K562 (cell line): Measurements from ENCODE around the gene JSRP1. TPM values are rescaled to one million over a fixed set of nuclear protein-coding genes. Genes with fewer than 3 reads are reported as not detected.

Experiments used
- ADNP ChIP-seq: fragments of 200-800 bp; sonication (Bioruptor generic); IDR thresholded peaks from 2 replicates; pipeline ENCODE4 v1.6.1; 2016; ENCODE audit warnings: missing genetic modification characterization, missing compliant biosample characterization
- AFF1 ChIP-seq, 2 experiments: fragments of 450-650 bp; IDR thresholded peaks; 2 replicates each; pipeline ENCODE4 v1.6.1; 2018; ENCODE audit warnings: mild to moderate bottlenecking in 2 of 2, low read depth in 1 of 2; ENCODE audit not compliant: partially characterized antibody in 2 of 2
- BCOR ChIP-seq: fragments of 450-650 bp; IDR thresholded peaks from 2 replicates; pipeline ENCODE4 v1.6.1; 2016
- BRD4 ChIP-seq: fragments of 200-600 bp; sonication (generic); IDR thresholded peaks from 2 replicates; pipeline ENCODE4 v1.6.1; 2017; ENCODE audit warnings: inconsistent platforms
- CHCHD3 ChIP-seq: fragments of 250-450 bp; sonication (Bioruptor Pico); IDR thresholded peaks from 2 replicates; pipeline ENCODE4 v2.1.2; 2022; ENCODE audit warnings: mild to moderate bottlenecking
- EGR1 ChIP-seq: fragments of 450-650 bp; conservative IDR thresholded peaks from 2 replicates; pipeline ENCODE4 v1.6.1; 2017; ENCODE audit warnings: mild to moderate bottlenecking
- GABPB2 ChIP-seq: fragments of 250-450 bp; sonication (Bioruptor Pico); conservative IDR thresholded peaks from 2 replicates; pipeline ENCODE4 v1.5.1; 2021; ENCODE audit warnings: mild to moderate bottlenecking
- GATA2 ChIP-seq: sonication (generic); formaldehyde crosslinking; IDR thresholded peaks from 2 replicates; pipeline ENCODE4 v1.4.0; 2020; ENCODE audit warnings: mild to moderate bottlenecking, missing genetic modification reagents
- GTF2F1 ChIP-seq: IDR thresholded peaks from 2 replicates; pipeline ENCODE4 v1.6.1; 2011; ENCODE audit warnings: low read depth, low read length, improper control_type of control experiment
- IFI16 ChIP-seq: fragments of 250-450 bp; sonication (Bioruptor Pico); IDR thresholded peaks from 2 replicates; pipeline ENCODE4 v2.1.2; 2022; ENCODE audit warnings: mild to moderate bottlenecking, inconsistent platforms
- ILF3 ChIP-seq: fragments of 450-650 bp; IDR thresholded peaks from 2 replicates; pipeline ENCODE4 v1.6.1; 2018; ENCODE audit warnings: antibody characterized with exemption, mild to moderate bottlenecking, moderate library complexity, borderline replicate concordance
- MYNN ChIP-seq, 2 experiments: sonication (generic); formaldehyde crosslinking in 1 of 2; IDR thresholded peaks; 2 replicates each; pipeline versions ENCODE4 v1.5.0 to v1.6.1; 2016 to 2020; ENCODE audit warnings: antibody characterized with exemption in 1 of 2, missing genetic modification reagents in 1 of 2
- NEUROD1 ChIP-seq: fragments of 150-350 bp; IDR thresholded peaks from 2 replicates; pipeline ENCODE4 v1.6.1; 2014; ENCODE audit warnings: borderline replicate concordance, low read length, low read depth; ENCODE audit not compliant: partially characterized antibody
- RBBP5 ChIP-seq: fragments of 200-600 bp; sonication (generic); IDR thresholded peaks from 2 replicates; pipeline ENCODE4 v1.6.1; 2012; ENCODE audit warnings: borderline replicate concordance, mild to moderate bottlenecking, low read length, control low read depth, inconsistent platforms; ENCODE audit not compliant: insufficient read depth, poor library complexity, severe bottlenecking
- RBM22 ChIP-seq: fragments of 200-400 bp; formaldehyde crosslinking; IDR thresholded peaks from 2 replicates; pipeline ENCODE4 v1.6.1; 2018; ENCODE audit warnings: low read length, low read depth; ENCODE audit not compliant: poor library complexity, severe bottlenecking
- RCOR1 ChIP-seq, 2 experiments: IDR thresholded peaks; 2 replicates each; pipeline ENCODE4 v1.6.1; 2012; ENCODE audit warnings: low read depth in 2 of 2, low read length in 2 of 2, borderline replicate concordance in 1 of 2, improper control_type of control experiment in 1 of 2
- SIN3B ChIP-seq: fragments of 450-650 bp; IDR thresholded peaks from 2 replicates; pipeline ENCODE4 v1.6.1; 2017; ENCODE audit warnings: low read depth, mild to moderate bottlenecking, moderate library complexity
- SMAD3 ChIP-seq: fragments of 450-650 bp; formaldehyde crosslinking; conservative IDR thresholded peaks from 2 replicates; pipeline ENCODE4 v1.4.0; 2020; ENCODE audit warnings: mild to moderate bottlenecking
- SRSF1 ChIP-seq: fragments of 200-400 bp; formaldehyde crosslinking; IDR thresholded peaks from 2 replicates; pipeline ENCODE4 v1.6.1; 2017; ENCODE audit warnings: mild to moderate bottlenecking, low read depth, low read length, moderate library complexity
- ZBTB7A ChIP-seq: IDR thresholded peaks from 2 replicates; pipeline ENCODE4 v1.6.1; 2011; ENCODE audit warnings: low read depth, mild to moderate bottlenecking, low read length, moderate library complexity, borderline replicate concordance; ENCODE audit not compliant: control insufficient read depth
- ZKSCAN8 ChIP-seq: fragments of 200-800 bp; sonication (Bioruptor generic); IDR thresholded peaks from 2 replicates; pipeline ENCODE4 v1.6.1; 2016; ENCODE audit warnings: missing genetic modification characterization, missing compliant biosample characterization
- ZNF282 ChIP-seq: sonication (generic); formaldehyde crosslinking; IDR thresholded peaks from 2 replicates; pipeline ENCODE4 v1.8.1; 2023; ENCODE audit warnings: missing genetic modification reagents
- ZNF41 ChIP-seq: fragments of 250-450 bp; sonication (Bioruptor Pico); conservative IDR thresholded peaks from 2 replicates; pipeline ENCODE4 v1.4.0; 2020; ENCODE audit warnings: mild to moderate bottlenecking
- ZNF436 ChIP-seq: fragments of 250-450, 450-650 bp; sonication (Bioruptor Pico); formaldehyde crosslinking; IDR thresholded peaks from 2 replicates; pipeline ENCODE4 v1.7.0; 2020; ENCODE audit warnings: mild to moderate bottlenecking
- polyA plus RNA-seq, 8 experiments: library from polyadenylated mRNA; depleted of rRNA in 4 of 8; stranded (reverse) in 5 of 8; unstranded in 3 of 8; fragments of >200 nt; fragmentation: Nextera tagmentation in 2 of 8; fragmentation: Illumina TruSeq in 1 of 8; extraction: Ambion mirVana in 2 of 8; extraction: Trizol in 1 of 8; gene quantifications; 2 replicates each; pipeline versions ENCODE4 v1.2.1 to v1.2.3, GENCODE V29; 2011 to 2014; ENCODE audit warnings: inconsistent platforms in 1 of 8, missing spikeins in 1 of 8
- total RNA-seq, 7 experiments: library from RNA; depleted of rRNA in 6 of 7; stranded (reverse); fragments of >200 nt in 6 of 7; fragmentation: Illumina TruSeq in 2 of 7; extraction: Trizol in 2 of 7; gene quantifications; 2 replicates each; pipeline versions ENCODE4 v1.2.1 to v1.2.3, GENCODE V29; 2011 to 2021; ENCODE audit warnings: low replicate concordance in 1 of 7
- TF ChIP-seq, protein P1 (sequence below): fragments of 250-450 bp; sonication (Bioruptor Pico); IDR thresholded peaks from 2 replicates; pipeline ENCODE4 v1.8.0; 2021; ENCODE audit warnings: moderate library complexity, mild to moderate bottlenecking, inconsistent platforms
- TF ChIP-seq, protein P2 (sequence below): IDR thresholded peaks from 2 replicates; pipeline ENCODE4 v1.6.1; 2012; ENCODE audit warnings: low read depth, low read length, improper control_type of control experiment, borderline replicate concordance

JSRP1 gene
- total and polyA plus RNA-seq, 9 of the 15 experiments (the other 6 are each of a cell fraction or from before 2014, with no cell fraction given) = 0.08 to 1.2 (median 0.51) TPM; not detected in 4

- TF ChIP-seq ZNF282 (CRISPR knock-in tag) (no peak), SRSF1 (no peak), ADNP (tag) (no peak), ZBTB7A (peak; percentile 93), ZNF41 (CRISPR knock-in tag) (no peak), SIN3B (no peak), RBBP5 (no peak), ZNF436 (no peak), RCOR1 (IDR thresholded peaks at IDR 0.05; ENCODE audit: borderline replicate concordance in 1 of 2, low read depth in 2 of 2, low read length in 2 of 2) (no peak), GABPB2 (CRISPR knock-in tag) (no peak), GTF2F1 (no peak), RBM22 (no peak), CHCHD3 (CRISPR knock-in tag) (no peak), SMAD3 (CRISPR knock-in tag) (no peak), EGR1 (peak; percentile 90), ILF3 (no peak), IFI16 (CRISPR knock-in tag) (no peak), AFF1 (IDR thresholded peaks at IDR 0.05; ENCODE audit: low read depth in 1 of 2, partially characterized antibody in 2 of 2) (no peak), GATA2 (CRISPR knock-in tag) (no peak), ZKSCAN8 (CRISPR knock-in tag) (0 out of 2 replicates have a peak, but pooled peaks have one; percentile 47), BCOR (no peak), MYNN (IDR thresholded peaks at IDR 0.05) (no peak), MYNN (CRISPR knock-in tag; IDR thresholded peaks at IDR 0.05) (no peak), BRD4 (no peak), NEUROD1 (no peak)
- TF ChIP-seq, protein P1, sequence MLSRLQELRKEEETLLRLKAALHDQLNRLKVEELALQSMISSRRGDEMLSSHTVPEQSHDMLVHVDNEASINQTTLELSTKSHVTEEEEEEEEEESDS (CRISPR knock-in tag) = no peak
- TF ChIP-seq, protein P2, sequence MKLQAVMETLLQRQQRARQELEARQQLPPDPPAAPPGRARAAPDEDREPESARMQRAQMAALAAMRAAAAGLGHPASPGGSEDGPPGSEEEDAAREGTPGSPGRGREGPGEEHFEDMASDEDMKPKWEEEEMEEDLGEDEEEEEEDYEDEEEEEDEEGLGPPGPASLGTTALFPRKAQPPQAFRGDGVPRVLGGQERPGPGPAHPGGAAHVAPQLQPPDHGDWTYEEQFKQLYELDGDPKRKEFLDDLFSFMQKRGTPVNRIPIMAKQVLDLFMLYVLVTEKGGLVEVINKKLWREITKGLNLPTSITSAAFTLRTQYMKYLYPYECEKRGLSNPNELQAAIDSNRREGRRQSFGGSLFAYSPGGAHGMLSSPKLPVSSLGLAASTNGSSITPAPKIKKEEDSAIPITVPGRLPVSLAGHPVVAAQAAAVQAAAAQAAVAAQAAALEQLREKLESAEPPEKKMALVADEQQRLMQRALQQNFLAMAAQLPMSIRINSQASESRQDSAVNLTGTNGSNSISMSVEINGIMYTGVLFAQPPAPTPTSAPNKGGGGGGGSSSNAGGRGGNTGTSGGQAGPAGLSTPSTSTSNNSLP = no peak
These were observed 12.6 kb upstream of the JSRP1 start (continued) for GRCh38 chr19:2268861-2269243.
